Astrocyte (in vitro differentiated cells and primary cell): ENCODE data around the gene ABCG8.

Source experiments
- CTCF ChIP-seq: IDR thresholded peaks from 2 replicates; pipeline ENCODE4 v1.5.1; 2011; ENCODE audit warnings: low read depth, mild to moderate bottlenecking, inconsistent platforms, low read length, moderate library complexity; ENCODE audit not compliant: insufficient read depth
- EZH2 ChIP-seq: IDR thresholded peaks from 2 replicates; pipeline ENCODE4 v1.6.1; 2012; ENCODE audit warnings: mild to moderate bottlenecking, low read length, inconsistent platforms; ENCODE audit not compliant: insufficient read depth

- TF ChIP-seq CTCF (no peak), EZH2 (no peak)
Measured at GRCh38 chr2:43803113-43803512, 35.7 kb upstream of the ABCG8 start.
